NCI-H1436 (cell line): Measurements from ENCODE around the gene USO1.
A peak's percentile ranks its signal among the peaks of the same experiment; 100 is the strongest.
"Not testable (repeated sequence)": the region's sequence is repeated elsewhere in the genome, so short reads cannot be mapped to it uniquely, and the experiment has no call there.

Source experiments
- DNase-seq: peaks from one replicate; lab custom pipeline; 2025; lab: John Stamatoyannopoulos, UW

USO1 gene

DNA sequence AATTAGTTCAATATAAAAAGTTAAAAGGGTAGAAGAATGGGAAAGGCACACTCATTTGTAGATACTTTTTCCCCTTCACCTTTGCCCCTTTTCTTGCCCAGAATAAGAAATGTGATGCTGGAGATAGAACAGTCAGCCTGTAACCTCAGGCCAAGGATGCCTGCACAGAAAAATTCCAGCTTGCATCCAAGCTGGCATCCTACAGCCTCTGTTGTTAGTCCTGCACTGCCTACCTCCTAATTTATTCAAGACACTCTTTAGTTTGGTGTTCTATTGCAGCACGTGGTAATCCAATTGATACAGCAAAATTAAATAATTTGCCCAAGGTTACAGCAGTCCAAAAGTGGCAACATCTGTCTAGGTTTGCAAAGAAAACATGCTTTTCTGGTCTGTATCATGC, 9.7 kb upstream of the USO1 start:
- DNase-seq: no peak

DNA sequence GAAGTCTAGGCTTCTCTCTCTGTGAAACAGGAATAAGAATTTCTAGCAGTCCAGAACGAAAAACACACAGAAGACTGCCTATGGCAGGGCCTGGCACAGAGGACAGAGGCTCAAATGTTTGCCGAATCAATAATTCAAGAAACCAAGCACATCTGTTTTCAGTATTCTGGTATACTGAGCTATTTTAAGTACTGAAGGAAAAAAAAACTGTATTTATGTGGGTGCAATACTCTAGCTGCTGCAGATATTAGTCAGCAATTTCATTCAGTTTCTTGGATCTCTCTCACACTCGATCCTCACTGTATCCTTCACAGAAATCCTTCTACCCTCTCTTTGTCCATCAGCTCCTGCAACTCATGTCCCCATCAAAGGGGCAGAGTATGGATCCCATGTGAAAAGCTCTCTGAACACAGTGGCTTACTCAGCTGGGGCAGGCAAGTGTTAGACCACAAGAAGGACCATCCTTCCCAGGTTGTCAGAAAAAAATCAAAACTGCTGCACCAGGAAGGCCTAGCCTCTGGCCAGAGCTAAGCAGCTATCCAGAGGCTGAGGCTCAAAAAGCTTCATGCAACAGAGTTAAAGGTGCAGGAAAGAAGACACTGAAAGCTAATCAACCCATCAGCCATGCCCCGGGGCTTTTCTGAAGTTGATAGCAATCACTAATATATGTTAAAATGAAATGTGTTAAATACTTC, 9.1 kb upstream of the USO1 start:
- DNase-seq: no peak

DNA sequence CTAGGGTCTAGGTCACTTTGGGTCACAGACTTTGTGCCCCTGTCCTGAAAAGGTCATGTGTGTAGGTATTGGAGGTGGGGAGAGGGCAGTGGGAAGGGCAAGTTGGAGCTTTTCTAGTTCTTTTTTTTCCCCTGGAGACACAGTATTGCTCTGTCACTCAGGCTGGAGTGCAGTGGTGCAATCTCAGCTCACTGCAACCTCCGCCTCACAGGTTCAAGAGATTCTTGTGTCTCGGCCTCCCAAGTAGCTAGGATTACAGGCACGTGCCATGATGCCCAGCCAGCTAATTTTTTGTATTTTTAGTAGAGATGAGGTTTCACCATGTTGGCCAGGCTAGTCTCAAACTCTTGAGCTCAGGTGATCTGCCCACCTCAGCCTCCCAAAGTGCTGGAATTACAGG, 8.3 kb upstream of the USO1 start:
- DNase-seq: not testable (repeated sequence)

DNA sequence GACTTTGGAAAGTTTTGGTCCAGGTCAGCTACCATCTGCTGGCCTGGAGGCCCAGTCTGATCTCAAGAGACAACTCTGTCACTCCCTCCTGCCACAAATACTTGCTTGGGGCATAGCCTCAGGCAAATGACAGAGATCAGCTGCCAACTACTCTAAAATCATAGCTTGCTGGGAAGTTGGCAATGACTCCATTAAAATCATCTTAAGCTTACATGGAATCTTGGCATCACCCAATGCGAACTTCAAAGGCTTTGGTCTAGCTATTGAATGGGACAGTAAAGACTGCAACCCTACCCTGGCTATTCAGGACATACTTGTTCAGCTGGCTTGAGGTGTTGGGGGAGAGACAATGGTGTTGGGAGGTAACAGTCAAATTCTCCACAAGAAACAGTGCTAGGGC, 7.0 kb upstream of the USO1 start:
- DNase-seq: no peak

DNA sequence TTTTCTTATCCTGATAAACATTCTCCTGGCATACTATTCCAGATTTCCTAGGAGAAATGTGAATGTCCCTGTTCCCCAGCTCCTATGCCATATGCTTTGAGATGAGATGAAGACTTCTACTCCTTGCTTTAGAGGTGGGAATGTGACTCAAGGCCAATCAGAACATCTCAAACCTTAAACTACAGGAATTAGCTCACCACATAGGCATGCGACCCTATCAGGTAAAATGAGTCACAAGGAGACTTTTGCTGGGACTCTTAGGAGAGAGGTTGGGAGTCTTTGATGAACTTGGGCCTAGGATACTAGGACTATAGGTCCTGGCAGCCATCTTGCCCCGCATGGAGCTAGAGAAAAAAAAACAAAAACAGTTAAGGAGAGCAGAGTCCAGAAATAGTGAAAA, 5.8 kb upstream of the USO1 start:
- DNase-seq: no peak

DNA sequence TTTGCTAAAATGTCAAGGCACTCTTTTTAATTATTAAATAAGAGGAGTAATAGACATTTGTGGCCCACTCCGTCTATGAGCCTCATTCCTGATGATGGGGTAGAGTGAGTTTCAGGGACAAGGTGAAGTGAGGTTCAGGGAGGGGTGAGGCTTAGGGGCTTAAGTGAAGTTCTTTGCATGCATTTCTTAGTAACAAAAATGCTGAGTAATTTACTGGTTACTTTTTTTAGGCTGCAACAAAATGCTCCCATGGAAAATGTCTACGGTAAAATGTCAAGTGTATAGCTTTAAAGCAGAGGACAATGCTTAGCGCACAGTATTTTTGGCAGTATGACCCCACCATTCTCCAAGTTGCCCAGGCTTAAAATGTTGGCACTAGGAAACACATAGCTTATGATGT, 2.0 kb upstream of the USO1 start:
- no peak for DNase-seq

DNA sequence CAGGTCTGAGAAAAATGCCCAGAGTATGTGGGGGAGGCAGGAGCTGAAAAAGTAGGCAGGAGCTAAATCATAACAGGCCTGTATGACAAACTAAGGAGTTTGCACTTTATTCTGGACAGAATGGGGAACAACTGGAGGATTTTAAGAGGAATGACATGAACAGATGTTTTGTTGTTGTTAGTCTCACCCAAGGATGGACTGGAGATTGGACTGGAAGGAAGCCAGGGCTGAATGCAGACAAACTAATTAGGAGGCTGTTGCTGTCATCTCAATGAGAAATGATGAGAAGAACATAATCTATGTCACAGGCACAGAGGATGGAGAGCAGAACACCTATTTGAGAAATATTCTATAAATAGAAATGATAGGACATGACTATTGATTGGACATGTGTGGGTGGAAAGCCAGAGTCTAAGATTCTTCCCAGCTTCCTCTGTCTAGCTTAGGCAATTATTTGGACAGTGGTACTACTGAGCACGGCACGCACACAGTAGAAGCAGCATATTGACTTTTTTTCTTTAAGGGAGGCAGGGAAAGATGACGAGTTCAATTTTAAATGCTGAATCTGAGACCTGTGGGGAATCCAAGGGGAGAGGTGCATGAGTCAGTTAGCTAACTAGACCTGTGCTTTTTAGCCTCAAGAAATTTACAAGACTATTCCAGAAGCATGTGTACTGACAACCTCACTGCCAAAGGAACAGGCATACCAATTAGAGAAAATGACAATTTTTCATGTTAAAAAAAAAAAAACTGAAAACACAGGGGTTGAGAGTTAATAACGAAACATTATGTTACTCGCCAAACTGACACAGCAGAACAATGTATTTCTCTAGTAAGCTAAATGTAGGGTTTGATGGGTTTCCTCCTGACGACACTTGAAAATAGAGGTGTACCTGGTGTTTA, 963 bp upstream of the USO1 start:
- no peak for DNase-seq

DNA sequence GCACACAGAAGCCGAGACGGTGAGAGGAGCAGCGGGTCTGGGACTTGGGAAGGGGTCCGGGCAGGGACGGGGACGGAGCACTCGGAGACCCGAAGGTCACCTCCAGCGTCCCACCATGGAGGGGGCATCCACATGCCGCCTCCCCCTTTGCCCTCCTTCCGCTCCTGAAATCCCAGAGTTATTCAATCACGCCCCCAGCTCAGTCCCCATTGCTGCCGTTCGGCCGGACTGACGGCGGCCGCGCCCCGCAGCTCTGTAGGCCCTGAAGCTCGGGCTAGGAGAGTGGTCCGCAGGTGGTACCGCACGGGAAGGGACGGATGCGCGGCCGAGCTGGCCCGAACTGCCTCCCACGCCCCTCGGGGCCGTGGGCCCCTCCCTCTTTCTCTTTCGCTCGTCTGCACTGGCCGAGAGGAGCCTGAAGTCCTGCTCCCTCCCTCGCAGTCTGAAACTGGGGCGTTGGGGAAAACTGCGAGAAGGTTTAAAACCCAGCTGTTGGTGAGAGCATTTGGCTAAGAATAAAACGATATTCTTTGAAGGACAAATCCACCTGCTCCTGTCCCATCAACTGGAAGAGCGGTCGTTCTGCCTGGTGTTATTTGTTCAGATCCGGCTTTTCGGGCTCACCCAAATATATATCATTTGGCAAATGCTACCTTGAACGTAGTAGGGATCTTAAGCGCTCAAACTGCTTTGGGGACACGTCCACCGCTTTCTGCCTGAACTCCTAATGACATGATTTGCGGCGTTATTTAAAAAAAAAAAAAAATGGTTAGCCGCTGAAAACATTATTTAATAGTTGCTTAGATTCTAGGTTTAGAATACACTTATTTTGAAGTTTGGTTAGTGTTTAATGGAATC, 719 bp downstream of the USO1 start:
- peak; percentile 15 for DNase-seq

DNA sequence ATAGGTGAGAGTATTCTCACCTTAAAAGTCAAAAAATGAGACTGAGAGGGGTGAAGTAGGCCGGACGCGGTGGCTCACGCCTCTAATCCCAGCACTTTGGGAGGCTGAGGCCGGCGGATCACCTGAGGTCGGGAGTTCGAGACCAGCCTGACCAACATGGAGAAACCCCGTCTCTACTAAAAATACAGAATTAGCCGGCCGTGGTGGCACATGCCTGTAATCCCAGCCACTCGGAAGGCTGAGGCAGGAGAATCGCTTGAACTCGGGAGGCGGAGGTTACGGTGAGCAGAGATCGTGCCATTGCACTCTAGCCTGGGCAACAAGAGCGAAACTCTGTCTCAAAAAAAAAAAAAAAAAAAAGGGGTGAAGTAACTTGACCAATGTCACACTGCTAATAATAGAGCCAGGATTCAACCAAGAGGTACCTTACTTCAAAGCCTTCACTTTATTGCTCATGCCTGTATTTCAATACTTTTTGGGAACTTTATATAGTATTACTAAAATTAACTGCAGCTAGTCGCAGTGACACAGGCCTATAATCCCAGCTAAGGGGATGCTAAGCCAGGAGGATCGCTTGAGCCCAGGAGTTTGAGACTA, 1.7 kb downstream of the USO1 start:
- DNase-seq: not testable (repeated sequence)

DNA sequence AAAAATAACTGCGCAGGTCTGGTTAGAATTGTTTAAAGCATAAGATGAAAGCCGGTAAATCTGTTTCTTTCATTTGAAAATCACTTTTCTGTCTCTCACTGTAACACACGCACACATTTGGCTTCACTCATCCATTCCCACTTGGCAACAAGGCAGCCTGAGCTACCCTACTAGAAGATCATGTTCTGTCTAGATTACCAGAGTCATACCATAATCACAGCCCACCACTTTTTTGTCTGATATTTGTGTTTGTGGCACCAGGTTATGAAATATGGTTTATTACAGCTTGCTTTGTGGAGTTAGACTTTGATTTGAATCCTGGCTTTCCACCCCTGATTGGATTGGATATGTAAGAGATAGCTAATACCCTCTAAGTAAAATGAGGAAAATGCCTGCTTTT, 2.2 kb downstream of the USO1 start:
- no peak for DNase-seq

DNA sequence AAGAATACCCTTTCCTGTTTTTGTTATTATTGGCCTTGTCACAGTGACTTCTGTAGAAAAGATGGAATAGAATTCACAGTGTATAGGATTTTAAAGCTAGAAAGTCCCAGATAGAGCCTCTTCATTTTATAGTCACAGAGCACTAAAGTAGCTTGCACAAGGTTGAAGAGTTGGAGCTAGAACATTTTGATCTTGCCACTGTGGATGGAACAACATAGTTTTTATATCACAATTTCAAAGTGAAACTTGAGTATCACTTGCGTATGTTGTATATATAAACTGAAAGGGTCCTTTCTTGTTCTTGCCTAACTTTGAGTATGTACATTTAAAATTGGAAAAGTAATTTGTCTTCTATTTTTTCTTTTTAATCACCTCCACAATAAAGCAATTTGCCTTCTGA, 2.7 kb downstream of the USO1 start:
- DNase-seq: no peak

DNA sequence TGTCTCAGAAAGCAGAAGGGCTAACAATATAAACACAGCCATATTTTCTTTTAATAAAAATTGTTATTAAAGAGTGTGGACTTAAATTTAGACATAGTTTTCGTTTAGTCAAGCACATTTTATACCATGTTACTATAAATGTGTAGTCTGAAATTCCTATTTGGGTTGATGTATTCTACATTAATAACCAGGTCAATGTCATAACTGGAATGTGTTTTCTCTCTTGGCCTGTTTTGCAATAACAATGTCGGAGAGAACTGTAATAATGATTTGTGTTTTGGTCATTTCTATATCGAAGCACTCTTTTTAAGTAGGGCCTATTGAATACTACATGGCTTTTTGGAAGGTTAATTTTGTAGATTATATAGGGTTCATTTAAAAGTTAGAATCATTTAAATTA, 5.5 kb downstream of the USO1 start:
- DNase-seq: no peak

DNA sequence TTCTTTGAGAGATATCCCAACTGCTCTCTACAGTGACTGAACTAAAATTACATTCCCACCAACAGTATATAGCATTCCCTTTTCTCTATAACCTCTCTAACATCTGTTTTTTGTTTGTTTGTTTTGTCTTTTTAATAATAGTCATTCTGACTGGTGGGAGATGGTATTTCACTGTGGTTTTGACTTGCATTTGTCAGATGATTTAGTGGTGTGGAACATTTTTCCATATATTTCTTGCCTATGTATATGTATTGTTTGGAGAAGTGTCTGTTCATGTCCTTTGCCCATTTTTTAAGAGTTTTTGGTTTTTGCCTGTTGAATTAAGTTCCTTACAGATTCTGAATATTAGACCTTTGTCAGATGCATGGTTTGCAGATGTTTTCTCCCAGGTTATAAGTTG, 9.0 kb downstream of the USO1 start:
- no peak for DNase-seq

DNA sequence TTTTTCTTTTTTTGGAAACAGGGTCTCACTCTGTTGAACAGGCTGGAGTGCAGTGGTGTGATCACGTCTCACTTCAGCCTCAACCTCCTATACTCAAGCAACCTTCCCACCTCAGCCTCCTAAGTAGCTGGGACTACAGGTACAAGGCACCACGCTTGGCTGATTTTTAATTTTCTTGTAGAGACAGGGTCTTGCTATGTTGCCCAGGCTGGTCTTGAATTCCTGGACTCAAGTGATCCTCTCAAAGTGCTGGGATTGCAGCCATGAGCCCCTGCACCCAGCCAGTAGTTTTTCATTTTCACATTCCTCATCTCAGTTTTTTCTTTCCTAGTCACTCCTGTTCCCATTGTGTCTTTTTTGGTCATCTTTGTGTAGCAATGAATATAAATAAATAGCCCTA, 11.1 kb downstream of the USO1 start:
- no peak for DNase-seq

DNA sequence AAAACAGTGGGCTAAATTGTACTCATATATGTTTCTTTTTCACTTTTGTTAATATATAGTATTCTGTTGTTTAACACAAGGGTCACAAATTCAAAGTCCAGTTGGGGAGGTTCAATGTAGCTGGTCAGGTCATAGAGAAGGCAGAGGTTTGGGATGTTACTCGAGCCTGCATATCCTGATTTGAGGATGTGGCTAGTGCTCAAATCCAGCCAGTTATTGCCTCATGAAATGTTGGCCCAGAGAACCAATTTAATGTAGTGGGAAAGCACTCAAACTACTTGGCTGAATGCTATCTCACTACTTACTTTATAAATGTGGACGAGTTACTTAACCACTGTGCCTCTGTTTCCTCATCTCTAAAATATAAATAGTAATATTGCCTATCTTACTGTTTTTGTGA, 12.5 kb downstream of the USO1 start:
- no peak for DNase-seq

DNA sequence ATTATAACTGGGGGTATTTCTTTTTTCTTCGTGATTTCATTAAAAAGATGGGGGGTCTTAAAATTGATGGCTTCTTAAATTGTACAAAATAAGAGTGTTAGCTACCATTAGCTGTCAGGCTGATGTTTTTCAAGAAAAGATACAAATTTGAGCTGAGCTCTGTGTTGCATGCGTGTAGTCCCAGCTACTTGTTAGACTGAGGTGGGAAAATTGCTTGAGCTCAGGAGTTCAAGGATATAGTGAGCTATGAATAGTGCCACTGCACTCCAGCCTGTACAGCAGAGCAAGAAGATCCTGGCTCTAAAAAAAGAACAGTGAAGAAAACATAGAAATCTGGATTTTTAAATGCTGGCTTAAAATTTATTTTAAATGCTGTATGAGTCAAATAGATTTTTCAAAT, 13.0 kb downstream of the USO1 start:
- DNase-seq: no peak

DNA sequence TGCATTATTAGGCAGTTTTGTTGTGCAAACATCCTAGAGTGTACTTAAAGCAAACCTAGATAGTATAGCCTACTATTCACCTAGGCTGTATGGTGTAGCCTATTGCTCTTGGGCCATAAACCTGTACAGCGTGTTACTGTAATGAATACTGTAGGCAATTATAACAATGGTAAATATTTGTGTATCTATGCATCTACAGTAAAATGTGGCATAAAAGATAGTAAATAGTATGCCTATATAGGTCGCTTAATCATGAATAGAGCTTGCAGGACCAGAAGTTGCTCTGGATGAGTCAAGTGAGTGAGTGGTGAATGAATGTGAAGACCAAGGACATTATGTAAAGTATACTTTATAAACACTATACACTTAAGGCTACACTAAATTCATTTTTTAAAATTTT, 16.6 kb downstream of the USO1 start:
- DNase-seq: no peak

DNA sequence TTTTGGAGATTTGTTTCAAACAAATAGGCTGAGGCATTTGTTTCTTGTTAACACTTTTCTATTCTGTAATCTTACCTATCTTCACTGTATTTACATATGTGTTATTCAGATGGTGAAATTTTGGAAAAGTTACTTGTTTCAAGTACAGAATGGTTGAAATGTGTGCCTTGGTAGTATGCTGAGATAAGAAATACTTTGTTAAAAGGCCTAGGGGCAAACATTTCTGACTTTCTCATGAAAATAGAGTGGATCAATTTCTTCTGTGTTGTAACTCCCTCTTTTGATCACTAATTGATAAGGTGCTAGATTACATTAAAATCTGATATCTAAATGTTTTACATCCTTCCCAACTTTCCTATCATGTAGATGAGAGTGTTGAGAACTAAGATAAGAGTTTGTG, 18.1 kb downstream of the USO1 start:
- DNase-seq: no peak

DNA sequence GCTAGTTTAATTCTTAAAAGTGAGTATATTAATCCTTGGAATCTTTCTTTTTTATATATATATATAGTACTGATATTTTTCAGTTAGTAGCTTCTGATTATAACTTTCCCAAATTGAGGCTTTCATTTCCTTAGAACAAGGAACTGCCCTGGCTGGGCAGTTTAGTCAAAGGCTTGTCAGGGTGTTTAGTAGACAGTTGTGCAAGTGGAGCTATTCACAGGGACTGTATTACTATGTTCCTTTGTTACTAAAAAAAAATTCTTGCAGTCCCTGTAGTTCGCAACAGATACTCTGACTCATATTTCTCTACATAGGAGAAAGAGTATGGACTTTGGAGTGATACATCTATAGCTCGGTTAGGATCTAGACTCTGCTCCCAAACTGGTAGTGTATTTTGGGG, 20.8 kb downstream of the USO1 start:
- DNase-seq: no peak

DNA sequence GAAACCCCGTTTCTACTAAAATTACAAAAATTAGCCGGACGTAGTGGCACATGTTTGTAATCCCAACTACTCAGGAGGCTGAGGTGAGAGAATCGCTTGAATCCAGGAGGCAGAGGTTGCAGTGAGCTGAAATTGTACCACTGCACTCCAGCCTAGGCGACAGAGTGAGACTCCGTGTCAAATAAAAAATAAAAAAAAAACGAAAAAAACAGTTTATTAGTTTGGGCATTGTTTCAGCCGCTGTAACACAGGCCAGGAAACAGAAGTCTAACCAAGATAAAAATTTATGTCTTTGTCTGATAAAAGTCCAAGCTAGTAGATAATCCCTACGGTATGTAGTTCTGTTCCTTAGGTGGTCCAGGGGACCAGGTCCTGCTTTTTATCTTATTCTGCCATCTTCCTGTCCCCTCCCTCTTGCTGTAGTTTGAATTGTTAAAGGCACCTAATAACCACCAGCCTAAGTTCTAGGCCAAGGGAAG, 21.4 kb downstream of the USO1 start:
- no peak for DNase-seq

DNA sequence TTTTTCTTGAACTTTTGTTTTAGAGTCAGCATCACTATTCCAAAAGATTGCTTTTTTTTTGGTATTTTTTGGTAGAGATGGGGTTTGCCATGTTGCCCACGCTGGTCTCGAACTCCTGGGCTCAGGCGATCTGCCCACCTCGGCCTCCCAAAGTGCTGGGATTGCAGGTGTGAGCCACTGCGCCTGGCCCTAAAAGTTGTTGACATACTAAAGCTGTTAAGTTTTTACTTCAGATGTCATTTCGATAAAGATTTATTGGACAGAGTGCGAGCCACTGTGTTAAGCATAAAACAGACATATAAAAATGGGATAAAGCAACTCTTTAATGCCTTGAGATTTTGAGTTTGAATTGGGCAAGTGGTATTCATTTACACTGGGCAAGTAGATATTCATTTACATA, 28.3 kb downstream of the USO1 start:
- DNase-seq: no peak

DNA sequence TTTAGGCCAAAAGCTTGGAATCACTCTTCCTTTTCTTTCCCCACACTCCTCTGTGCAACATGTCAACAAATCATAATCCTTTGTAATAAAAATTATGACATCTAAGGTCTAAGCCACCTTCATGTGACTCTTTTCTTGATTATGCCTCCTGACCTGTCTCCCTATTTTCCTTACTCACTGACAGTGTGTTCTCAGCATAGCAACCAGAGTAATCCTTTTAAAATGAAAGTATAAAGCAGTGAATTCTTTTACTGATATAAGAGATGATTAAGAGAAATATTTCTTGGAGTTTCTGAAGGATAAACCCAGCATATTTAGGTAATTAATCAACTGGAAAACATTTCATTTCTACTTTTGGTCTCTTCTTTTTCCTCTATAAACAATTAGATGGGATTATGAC, 44.7 kb downstream of the USO1 start:
- no peak for DNase-seq
